Ecto neural progenitor cell (in vitro differentiated cells): ENCODE data around the gene PRRT3.
"Not testable (repeated sequence)": the region's sequence is repeated elsewhere in the genome, so short reads cannot be mapped to it uniquely, and the experiment has no call there.

Experiments
- DNase-seq: peaks from one replicate; pipeline ENCODE4 v3.0.0-alpha.2; 2018; ENCODE audit warnings: low spot score

Gene PRRT3

DNA sequence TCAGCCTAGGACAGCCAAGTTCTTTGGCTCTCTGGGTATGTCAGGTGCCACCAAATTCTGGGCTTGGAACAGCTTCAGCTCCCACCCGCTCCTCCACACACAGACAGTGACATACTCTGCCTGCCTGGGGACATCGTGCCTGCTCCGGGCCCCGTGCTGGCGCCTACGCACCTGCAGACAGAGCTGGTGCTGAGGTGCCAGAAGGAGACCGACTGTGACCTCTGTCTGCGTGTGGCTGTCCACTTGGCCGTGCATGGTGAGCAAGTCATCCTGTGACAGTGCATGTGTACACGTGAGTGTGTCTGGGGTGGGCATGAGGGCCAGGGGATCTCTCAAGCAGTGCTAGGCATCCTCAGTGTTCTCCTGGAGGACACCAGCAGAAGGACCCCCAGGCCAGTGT, 34.4 kb downstream of the PRRT3 start:
- DNase-seq: no peak

DNA sequence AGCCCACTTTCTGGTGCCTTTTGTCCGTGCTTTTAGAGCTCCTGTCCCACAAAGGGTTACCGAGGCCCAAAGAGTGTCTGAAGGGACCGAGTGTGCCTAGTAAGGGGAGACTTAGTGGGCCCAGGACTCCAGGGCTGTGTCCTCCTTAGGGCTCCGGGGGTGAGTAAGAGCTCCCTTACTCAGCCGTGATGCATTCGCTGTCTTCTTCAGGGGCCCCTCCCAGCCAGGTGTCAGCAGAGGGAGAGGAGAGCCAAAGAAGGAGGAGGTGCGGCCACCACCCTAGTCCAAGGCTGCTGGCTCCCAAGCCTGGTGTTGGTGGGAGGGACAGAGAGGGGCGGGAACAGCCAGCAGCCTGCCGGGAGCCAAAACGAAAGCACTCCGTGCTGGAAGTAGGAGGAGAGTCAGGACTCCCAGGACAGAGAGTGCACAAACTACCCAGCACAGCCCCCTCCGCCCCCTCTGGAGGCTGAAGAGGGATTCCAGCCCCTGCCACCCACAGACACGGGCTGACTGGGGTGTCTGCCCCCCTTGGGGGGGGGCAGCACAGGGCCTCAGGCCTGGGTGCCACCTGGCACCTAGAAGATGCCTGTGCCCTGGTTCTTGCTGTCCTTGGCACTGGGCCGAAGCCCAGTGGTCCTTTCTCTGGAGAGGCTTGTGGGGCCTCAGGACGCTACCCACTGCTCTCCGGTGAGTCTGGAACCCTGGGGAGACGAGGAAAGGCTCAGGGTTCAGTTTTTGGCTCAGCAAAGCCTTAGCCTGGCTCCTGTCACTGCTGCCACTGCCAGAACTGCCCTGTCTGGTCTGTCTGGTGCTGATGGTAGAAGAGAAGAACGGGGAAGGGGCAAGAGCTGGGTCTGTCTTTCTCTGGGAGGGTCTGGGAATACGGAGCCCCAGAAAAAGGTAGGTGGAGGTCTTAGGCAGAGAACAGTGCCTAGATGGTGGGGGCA, 35.2 kb downstream of the PRRT3 start, which contains the start of gene IL17RC:
IL17RC (plus strand) TSS at position 365 of the 947 bp plus-strand sequence; CDS start at position 583, 218 bp downstream.
- DNase-seq: peak; percentile 80

- DNase-seq: no peak
Observed at GRCh38 chr3:9916346-9916733, 35.9 kb downstream of the PRRT3 start.

- peak; percentile 78 for DNase-seq
Observed at GRCh38 chr3:9915254-9916141, 36.7 kb downstream of the PRRT3 start.

DNA sequence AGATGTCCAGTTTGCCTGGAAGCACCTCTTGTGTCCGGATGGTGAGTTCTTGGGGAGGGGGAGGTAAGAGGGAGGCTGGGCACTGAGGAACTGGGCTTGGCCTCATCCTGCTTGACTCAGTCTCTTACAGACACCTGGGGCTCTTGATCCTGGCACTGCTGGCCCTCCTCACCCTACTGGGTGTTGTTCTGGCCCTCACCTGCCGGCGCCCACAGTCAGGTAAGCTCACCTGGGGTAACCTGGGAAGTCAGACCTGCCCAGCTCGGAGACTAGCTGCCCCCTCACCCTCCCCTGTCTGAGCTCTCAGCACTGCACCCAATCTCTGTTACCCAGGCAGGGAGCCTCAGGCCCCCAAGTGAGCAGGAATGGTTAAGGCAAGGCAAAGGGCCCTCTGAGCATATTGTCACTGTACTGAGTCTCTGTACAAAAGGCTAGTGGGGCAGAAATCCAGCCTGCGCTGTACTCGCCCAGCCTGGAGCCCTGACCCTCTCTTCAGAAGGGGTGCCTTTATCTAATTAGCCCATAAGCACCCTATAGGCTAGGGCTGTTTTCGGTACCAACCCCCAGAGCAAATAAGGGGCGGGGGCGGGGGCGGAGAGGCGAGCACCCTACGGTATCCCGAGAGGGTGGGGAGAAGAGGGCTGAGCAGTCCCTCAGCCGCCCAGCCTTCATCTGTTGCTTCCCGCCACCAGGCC, 37.5 kb downstream of the PRRT3 start:
- DNase-seq: no peak

- no peak for DNase-seq
Observed at GRCh38 chr3:9914011-9914410, 38.2 kb downstream of the PRRT3 start.

- no peak for DNase-seq
Observed at GRCh38 chr3:9913601-9914000, 38.6 kb downstream of the PRRT3 start.

DNA sequence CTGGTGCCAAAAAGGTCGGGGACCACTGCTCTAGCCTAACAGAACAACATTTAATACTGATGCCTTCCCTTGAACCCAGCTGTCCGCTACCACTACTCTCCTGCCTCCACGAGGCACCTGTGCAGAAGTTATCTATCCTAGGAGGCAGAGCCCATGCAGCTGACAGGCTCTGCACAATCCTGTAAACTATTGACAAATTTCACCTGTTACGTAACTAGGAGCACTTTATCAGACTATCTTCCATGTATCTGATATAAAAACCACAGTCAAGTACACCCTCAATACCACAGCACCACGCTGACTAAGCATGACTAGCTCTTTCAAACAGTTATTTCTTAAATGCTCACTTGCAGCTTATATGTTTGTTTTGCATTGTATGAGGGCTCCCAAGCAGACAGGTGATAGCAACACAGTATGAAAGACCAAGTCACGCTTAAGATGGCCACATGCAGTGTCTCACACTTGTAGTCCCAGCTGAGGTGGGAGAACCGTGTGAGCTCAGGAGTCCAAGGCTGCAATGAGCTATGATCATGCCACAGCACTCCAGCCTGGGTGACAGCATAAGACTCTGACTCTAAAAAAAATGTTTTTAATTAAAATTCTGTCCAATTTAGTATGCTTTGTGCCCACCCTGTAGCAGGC, 39.8 kb downstream of the PRRT3 start:
- no peak for DNase-seq

- DNase-seq: no peak
Observed at GRCh38 chr3:9911863-9912262, 40.3 kb downstream of the PRRT3 start.

GRCh38 chr3:9909221-9910013, 42.8 kb downstream of the PRRT3 start:
- no peak for DNase-seq

DNA sequence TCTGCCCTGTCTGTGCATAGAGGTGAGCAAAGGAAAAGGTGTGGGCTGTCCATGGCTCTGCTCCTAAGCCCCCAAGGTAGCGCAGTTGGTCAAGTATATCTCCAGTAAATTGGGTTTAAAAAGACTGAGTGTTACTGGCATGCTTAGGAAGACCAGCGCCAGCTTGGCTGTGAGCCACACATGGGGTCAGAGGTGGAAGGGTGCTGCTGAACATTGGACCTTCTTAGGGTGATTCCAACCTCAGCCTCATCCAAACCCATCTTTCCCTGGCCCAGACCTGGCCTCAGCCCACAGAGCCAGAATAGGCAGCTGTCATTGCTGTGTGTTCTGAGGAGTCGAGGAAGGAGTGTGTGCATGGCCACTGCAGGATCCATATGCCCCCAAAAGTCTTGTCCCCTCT, 43.9 kb downstream of the PRRT3 start:
- no peak for DNase-seq

DNA sequence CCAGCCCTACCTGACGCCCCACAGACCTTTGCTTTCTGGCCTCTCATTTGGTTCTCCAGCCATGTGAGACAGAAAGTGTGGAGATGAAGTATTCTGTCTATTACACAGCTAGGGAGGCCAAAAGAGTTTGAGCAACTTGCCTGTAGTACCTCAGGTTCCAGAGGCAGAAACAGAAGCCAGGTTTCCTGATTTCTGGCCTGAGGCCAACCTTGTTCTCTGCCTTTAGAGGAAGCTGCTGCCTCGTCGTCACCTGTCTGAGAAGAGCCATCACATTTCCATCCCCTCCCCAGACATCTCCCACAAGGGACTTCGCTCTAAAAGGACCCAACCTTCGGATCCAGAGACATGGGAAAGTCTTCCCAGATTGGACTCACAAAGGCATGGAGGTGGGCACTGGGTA, 45.7 kb downstream of the PRRT3 start:
- DNase-seq: no peak

DNA sequence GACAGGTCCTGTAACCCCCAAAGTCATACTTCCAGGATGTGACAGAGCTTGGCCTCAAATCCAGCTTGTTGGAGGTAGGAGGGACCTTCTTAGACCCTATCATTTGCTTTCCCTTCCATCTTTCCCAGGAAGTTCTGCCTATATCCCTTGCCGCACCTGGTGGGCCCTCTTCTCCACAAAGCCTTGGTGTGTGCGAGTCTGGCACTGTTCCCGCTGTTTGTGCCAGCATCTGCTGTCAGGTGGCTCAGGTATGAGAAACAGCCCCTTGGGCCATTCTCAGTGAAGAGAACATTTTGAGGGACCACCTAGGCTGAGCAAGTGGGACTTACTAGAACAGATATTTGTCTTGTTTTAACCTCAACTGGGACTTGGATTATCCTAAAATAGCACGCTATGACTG, 48.3 kb downstream of the PRRT3 start:
- DNase-seq: no peak

DNA sequence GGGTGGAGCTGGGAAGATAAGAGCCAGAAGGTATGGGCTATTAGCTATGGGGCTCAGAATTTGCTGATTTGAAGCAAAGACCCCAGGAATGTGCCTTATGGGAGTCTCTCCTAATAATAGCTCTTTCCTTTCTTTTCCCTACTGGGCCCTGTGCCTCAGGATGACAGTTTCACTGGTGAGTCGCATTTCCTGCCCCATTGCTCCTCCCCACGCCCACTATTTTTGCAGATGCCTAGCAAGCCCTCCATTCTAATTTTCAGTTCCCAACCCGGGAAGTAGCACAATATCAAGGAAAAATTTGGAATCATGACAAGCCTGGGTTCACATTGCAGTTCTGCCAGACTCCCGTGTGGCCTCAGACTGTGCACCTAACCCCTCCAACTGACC, 49.0 kb downstream of the PRRT3 start:
- no peak for DNase-seq

GRCh38 chr3:9902372-9903237, 49.6 kb downstream of the PRRT3 start, which contains the start of gene IL17RE:
IL17RE (plus strand) TSS chr3:9902848; CDS start chr3:9902933, 85 bp downstream.
- peak; percentile 61 for DNase-seq

- DNase-seq: no peak
Observed at GRCh38 chr3:9901967-9902366, 50.2 kb downstream of the PRRT3 start.

DNA sequence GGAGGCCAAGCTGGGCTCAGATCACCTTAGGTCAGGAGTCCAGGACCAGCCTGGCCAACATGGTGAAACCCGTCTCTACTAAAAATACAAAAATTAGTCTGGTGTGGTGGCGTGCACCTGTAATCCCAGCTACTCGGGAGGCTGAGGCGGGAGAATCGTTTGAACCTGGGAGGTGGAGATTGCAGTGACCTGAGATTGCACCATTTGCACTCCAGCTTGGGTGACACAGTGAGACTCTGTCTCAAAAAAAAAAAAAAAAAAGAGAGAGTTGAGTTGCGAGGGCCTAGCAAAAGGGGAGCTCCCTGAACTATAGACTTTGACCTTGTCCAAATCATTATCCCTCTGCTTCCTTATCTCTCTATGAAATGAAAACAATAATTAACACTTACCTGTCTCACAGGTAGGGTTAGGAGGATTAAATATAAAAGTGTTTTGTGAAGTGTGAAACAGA, 51.2 kb downstream of the PRRT3 start:
- not testable (repeated sequence) for DNase-seq

- no peak for DNase-seq
Observed at GRCh38 chr3:9899289-9899791, 52.9 kb downstream of the PRRT3 start.

GRCh38 chr3:9898467-9899241, 53.6 kb downstream of the PRRT3 start:
- DNase-seq: no peak
